Fibroblast of the aortic adventitia (primary cell): ENCODE data around the gene FAM187B. TPM values are rescaled to one million over a fixed set of nuclear protein-coding genes. Genes with fewer than 3 reads are reported as not detected.

Experiments used
- DNase-seq: peaks from one replicate; pipeline ENCODE4 v3.0.0-alpha.2; 2010; ENCODE audit warnings: low read depth
- H3K4me3 ChIP-seq: 2 replicates; pipeline ENCODE4 v1.5.1; 2011; ENCODE audit warnings: low read depth, mild to moderate bottlenecking, control low read depth, low read length, moderate library complexity
- CTCF ChIP-seq: IDR thresholded peaks from 2 replicates; pipeline ENCODE4 v1.5.1; 2011; ENCODE audit warnings: mild to moderate bottlenecking, low read length, control low read depth, inconsistent platforms; ENCODE audit not compliant: insufficient read depth
- total RNA-seq: library from RNA; depleted of rRNA; stranded (reverse); fragments of >200 nt; gene quantifications from 2 replicates; pipeline ENCODE4 v1.2.3, GENCODE V29; 2012; ENCODE audit warnings: low replicate concordance

Gene FAM187B
- total RNA-seq, 1 donor = not detected

GRCh38 chr19:35229601-35230000 is 1.1 kb upstream of the FAM187B start:
- no peak for DNase-seq
- no peak for TF ChIP-seq CTCF
- no peak overlapping the region for H3K4me3 ChIP-seq

- no peak overlapping the region for H3K4me3 ChIP-seq
- no peak for DNase-seq
- TF ChIP-seq CTCF = no peak
Observed at GRCh38 chr19:35226748-35227147, 1.8 kb downstream of the FAM187B start.

GRCh38 chr19:35225951-35226350 is 2.6 kb downstream of the FAM187B start:
- no peak for DNase-seq
- H3K4me3 ChIP-seq = no peak overlapping the region
- no peak for TF ChIP-seq CTCF

- no peak overlapping the region for H3K4me3 ChIP-seq
- no peak for TF ChIP-seq CTCF
Observed at GRCh38 chr19:35224681-35225571, 3.6 kb downstream of the FAM187B start.

GRCh38 chr19:35223862-35224505 is 4.6 kb downstream of the FAM187B start:
- DNase-seq = no peak
- TF ChIP-seq CTCF = no peak
- no peak overlapping the region for H3K4me3 ChIP-seq

More at GRCh38 chr19:35224681-35225571, 3.6 kb downstream of the FAM187B start:
- DNase-seq = no peak

GRCh38 chr19:35223084-35223790 is 5.3 kb downstream of the FAM187B start:
- no peak for DNase-seq
- H3K4me3 ChIP-seq = no peak overlapping the region
- TF ChIP-seq CTCF = no peak
